HS-27A (cell line): Measurements from ENCODE around the gene ANKH.

Source experiments
- DNase-seq: peaks from one replicate; pipeline ENCODE4 v3.0.0-alpha.2; 2012; ENCODE audit warnings: low read depth, missing footprints

Gene ANKH

DNA sequence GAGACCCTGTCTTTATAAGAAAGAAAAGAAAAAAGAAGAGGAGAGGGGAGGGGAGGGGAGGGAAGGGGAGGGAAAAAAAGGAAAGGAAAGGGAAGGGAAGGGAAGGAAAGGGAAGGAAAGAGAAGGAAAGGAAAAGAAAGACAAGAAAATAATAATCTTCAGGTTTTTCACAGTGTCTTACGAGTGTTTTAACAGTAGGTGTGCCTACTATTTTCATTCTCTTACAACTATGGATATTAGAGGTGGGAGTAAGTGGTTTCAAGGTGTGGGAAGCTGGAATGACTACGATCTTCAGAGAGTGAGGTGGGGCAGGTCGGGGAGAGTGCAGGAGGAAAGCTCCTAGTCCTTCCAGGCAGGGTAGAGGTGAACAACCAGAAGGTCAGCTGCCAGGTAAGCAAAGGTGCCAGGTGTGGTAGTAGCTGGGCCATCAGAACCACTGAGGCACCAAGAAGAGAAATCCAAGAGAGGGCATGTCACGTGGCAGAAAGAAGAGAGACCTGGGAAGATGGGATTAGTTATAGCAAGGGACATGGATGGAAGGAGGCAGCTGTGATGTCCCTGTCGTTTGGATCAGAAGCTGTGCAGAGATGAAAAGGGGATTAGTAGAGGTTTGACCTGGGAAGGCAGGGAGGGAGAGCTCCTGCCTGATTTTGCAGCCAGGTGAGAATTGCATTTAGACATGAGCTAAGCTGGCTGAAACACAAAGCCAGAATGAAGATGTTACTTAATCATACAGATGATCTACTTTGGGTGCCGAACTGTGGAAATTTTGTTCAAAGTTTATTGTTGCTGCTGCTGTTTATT, 111.6 kb downstream of the ANKH start:
- DNase-seq, result no peak

DNA sequence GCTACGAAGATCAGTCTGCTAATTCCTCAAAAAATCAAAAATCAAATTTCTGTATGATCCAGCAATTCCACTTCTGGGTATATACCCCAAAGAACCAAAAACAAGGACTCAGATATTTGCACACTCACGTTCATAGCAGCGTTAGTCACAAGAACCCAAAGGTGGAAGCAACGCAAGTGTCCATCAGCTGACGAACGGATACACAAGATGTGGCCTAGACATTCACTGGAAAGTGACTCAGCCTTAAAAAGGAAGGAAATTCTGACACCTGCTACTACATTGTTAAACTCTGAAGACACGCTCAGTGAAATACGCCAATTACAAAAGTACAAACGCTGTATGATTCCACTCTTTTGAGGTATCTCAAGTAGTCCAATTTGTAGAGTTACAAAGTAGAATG, 113.7 kb downstream of the ANKH start:
- DNase-seq, result no peak

DNA sequence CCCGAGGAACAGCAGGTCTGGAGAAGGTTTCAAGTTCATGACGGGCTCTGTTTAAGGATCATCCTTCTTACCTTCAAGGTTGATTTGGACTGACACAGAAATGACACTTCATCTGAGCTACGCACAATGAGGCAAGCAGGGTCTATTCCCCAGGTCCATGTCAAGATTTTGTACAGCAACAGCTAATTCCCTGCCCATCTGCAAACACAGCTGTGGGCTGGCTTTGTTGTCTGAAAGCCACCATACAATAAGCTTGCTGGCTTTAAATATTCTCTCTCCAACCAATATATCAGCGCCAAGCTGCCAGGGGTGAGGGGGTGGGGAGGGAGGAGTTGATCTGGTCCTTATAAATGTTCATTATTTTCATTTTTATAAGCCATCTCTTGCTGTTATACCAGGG, 115.1 kb downstream of the ANKH start:
- DNase-seq, result no peak

DNA sequence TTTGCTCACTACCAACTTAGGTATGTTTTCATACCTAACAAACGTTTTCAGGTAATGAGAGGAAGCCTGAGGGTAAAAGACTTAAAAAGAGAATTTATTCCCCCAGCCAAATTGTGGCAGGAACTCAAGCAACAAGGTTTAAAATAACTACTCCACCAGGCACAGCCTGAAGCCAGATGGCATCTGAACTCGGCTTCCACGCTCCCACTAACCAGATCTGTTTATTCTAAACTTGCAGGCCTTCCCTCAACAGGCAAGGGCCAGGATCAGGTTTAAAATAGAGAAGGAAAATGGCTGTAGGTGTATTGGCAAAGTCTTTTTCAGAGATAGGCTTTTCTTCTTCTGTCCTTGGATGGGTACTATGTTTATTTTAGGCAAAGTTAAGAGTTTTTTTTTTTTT, 117.6 kb downstream of the ANKH start:
- no peak for DNase-seq

DNA sequence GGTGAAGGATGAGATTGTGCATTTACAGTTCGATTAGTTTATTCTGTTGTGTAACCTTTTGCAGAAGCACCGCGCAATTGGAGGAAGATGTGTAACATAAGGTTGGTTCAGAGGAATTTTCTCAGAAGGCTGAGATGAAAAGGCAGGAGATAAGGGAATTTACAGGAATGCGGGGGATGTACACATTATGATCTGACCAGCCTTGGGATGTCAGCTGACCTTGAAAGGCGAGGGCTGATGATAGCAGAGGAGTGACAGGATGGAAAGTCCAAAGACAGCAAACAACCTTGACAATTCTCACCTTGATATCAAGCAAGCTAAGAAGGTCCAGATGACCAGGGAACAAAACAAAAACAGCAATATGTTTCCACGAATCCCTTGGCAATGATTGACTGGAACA, 118.3 kb downstream of the ANKH start:
- DNase-seq, result no peak

DNA sequence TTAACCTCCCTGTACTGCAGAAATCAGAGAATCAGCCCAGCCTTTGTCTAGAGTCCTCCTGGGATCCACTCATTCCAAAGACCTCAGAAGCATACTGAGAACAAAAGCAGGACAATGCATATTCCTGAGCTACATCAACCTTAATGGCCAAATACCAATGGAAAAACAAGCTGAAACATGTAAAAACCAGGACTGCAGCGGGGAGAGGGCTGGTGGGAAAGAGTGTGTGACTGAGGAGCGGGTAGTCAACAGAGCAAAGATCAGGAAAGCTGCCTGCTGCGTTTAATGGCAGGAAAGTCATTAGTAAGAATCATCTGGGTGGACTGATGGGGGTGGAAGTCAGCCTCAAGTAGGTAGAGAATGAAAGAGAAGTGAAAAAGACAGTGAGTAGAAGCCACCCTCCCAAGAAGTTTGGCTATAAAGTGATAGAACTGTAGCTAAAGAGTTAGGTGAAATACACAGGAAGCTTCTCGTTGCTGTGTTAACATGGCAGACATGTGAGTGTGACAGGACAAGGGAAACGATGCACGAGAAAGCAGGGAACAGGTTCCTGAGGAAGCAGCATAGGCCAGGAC, 119.0 kb downstream of the ANKH start:
- DNase-seq, result no peak

DNA sequence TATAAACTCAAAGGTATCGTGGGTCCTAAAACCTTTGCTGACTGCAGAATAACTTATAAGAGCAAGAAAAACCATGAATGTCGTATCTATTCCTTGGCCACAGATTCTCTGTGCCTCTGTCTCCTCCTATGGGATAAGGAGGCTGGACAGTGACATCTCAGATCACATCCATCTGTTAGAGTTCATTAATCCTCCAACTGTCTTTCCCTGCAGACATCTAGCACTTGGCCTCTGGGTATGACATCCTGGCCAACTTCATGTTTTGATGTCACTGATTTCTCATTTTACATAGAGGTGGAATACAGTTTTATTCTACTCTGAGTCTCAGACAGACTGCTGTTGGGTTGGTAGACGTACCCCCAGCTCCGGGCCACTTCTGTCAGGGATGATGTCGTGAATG, 120.9 kb downstream of the ANKH start:
- DNase-seq, result no peak

DNA sequence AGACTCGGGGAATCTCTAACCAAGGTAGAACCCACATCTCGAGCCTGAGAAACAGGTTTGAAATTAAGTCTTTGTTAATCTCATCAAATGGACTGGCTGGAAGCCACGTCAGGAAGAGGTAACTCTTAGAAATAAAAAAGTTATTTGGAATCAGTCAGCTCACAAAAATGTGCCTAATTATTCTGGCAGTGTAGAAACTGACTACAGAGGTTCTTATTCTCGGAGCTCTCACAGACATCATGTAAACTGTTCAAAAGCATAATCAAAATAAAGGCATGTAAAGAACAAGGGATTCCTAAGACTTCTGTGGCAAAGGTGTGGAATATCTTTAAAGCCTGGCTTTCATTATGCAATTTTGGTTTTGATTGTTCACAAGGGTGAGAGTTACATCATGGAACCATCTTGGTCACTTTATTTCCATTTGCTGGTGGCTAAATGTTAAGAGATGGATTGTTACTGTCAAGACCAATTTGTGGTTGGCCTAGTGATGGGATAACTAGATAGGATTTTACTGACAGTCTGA, 121.9 kb downstream of the ANKH start:
- DNase-seq, result no peak

DNA sequence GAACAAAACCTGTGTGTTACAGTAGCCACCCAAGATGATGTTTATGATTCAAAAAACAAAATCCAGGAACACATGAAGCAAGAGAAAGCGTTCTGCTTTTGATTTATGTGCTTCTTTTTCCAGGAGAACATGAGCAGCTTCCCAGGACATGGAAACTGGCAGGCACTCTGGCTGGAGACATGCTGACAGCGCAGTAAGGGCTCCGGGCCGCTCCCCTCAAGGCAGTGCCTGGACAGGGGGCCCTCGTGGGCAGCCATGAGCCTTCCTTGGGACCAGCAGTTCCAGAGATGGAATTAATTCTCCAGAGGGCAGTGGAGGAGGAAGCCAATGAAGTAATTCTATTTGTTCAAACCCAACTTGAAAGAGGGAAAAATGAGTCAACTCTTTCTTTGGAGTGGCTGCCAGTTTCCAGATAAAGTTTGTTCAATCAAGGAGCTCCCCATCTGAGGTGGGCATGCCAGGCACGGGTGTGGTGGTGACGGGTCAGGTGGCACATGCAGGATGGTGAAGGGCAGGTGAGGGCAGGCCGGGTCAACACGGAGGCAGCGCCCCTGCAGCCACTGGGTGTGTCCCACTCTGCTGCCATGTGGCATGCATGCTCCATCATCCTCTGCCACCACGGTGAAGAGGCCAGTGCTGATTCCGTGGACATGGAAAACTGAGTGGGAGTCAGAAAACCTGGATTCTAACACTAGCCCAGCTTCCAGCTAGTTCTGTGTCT, 123.2 kb downstream of the ANKH start:
- DNase-seq, result no peak

DNA sequence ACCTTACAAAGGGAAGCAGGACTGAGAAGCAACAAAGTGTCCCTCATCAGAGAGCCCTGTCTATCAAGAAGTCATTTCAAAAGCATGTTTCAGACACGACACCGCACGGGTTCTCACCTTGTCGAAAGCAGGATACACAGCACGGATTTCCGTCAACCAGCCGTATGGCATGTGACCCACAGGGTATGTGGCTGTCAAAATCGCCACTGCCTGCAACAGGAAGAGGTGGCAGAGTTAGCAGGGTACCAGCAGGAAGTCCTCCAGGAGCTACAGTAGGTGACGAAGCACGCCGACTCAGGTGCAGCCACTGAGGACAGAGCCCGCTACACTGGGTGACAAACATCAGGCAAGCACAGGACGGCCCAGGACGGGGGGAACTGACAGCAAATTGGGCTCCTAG, 125.8 kb downstream of the ANKH start:
- DNase-seq, result no peak

DNA sequence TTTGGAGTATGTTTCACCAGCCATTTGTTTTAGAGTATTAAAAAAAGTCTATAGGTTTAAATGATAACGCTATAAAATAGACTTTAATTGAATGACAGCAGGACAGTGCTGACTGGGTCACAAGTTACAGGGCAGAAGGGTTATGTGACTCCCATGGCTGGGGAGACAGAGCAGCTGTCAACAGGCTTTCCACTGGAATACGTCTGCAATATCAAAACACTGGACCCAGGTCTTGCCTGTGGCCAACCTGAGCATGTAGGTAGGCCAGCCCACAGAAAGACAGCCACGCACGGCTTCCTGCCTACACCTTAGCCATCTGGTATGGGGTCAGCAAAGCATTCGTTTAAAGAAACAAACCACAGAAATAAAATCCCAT, 126.4 kb downstream of the ANKH start:
- no peak for DNase-seq

DNA sequence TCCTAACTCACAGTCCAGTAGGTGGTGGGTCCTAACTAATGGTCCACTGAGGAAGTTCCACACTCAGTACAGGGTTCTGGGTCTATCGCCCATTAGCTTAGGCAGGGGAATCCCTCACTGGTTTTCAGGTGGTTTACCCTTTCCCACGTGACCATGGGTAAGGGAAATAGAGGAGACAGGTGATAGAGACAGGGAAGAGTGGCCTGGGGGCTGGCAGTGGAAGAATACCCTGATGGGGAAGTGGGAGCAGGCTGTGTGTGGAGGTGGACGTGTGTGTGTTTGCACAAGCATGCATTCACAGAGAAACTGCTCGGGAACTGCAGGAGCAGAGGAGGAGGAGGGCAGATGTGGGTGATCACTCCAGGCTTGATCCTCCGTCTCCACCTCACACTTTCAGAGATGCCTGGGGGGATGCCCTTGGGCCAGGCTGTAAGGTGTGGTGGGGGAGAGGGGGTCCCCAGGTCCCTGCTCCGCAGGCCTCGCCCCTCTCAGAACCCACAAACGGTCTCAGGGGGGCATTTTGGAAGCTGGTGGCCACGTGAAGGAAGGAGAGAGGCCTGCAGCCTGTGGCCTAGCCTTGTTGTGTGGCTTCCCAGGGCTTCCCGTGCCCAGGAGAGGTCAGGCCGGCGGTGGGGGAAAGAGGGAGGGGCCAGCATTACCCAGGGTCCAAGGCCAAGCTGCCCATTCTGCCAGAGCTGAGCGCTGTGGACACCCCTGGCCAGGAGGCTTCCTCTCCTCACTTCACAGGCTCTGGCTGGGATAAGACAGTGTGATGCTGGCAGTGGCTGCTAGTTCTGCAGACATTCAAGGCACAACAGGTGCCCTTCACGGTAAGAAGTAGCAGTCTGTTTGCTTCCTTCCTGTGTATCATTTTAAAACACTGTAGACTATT, 127.0 kb downstream of the ANKH start:
- DNase-seq, result no peak

DNA sequence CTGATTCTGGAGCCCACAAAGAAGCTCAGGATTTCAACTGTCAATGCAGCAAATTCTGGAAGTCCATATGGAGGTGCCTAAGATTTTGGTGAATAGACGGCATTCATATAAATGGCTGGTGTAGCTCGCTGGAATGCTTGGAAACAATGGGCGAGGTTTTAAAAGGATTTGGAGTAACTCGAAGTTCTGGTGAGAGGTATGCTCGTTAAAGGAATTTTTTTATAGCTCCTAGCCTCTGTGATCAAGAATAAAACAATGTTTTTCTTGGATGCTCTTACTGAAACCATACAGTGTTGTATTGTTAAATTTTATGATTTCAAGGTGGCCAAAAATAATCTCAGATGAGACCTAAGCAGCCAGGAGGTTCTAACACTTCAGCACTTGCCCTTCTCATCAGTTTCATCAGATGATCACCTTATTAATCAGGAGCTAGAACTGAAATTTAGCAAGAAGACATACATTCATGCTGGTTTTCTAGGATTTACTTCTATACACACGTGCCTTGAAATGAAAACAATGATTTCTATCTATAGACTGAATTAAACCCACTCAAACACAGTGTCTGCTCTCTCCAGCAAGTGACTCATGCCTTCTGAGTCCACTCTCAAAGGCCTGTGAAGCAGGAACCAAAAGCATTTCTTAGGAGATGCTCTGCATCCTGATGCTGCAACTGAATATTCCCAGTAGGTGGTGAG, 127.8 kb downstream of the ANKH start:
- no peak for DNase-seq

DNA sequence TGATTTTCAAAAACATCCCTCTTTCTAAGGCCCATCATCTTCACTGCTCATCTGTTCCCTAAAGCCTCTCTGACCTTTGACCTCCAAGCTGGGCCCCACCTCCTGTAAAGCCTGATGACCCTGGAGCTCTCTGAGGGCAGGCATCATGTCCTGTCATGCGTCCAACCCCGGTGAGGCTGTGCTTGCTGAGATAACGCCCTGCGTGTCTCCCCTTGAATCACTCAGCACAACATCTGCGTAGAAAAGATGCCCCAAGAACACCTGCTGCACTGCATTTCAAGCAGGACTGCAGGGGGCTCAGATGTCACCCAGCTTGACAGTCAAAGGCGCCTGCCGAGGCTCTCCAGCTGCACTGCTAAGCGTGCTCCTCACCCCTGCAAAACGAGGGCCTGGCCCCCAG, 129.1 kb downstream of the ANKH start:
- DNase-seq, result no peak

DNA sequence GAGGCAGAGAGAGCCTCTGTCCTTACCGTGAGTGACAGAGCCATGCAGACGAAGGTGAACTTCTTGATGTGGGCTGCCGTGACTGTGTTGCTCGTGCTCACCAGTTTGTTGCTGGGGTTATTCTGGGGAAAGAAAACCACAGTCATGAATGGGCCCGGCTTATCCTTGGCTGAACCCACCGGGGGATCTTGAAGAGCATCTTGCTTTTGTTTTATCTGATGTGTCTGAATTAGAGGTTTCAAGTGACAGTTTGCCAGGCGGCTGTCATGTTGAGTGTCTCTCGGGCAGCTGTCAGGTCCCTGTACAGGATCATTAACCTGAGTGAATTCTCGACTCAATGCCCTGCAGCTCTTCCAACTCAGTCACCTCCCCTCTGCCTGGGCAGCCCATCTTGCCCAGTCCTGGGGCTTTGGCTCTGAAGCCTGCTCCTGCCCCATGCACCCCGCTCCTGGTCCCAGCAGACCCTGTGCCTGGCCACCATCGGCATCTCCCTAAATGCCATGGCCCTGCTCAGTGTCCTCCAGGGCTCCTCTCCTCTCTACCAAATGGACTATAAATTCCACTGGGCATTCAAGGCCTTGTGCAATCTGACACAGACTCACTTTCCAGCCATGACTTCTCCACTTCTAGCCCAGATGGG, 129.7 kb downstream of the ANKH start:
- no peak for DNase-seq

DNA sequence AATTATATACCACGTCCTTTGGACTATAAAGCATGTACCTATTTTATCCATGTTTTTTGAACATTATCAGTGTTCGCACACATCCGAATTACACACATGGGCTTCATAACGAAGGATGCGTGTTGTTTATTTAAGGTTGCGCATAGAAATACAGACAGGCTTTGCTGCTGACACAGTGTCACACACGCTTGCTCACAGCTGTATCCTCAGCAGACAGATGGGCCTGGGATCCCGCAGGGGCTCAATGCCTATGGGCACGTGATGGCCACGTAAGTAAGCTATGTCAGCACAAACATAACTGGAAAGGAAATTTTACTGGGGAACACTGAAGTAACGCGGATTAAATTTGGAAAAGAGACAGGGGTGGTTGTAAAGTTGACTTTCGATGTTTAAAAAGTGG, 130.4 kb downstream of the ANKH start:
- DNase-seq, result no peak

DNA sequence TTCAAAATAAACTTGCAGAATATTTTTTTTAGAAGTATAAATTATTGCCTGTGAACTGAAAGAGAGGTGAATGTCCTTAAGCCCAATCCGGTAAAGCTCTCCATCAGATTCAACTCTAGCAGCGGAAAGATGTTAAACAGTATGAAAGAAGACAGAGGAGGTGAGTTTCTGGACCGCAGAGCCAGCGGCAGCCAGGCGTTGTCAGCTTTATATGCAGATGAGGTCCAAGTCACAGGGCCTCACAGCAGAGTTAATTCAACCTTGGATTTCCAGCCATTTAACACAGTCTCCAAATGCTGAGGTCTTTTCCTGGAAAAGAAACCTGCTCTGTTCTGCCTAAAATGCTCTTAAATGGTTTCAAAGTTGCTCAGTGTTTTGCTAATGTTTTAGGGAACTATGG, 131.6 kb downstream of the ANKH start:
- no peak for DNase-seq

DNA sequence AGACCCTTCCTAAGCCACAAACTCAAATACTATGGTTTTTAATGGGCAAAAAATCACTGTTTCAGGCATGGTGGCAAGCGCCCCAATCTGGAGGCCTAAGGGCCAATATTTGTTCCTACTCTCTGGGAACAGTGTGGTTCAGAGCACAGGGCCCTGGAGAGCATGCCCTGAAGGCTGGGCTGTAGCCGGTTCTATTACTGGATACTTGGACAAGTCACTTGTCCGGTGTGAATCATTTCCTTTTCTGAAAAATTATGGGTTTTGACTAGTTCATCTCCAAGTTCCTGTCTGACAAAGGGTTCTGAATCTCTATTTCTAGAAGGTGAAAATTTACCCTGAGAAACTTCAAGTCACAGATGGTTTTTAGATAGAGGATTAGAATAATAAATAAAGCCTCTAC, 132.0 kb downstream of the ANKH start:
- DNase-seq, result no peak

DNA sequence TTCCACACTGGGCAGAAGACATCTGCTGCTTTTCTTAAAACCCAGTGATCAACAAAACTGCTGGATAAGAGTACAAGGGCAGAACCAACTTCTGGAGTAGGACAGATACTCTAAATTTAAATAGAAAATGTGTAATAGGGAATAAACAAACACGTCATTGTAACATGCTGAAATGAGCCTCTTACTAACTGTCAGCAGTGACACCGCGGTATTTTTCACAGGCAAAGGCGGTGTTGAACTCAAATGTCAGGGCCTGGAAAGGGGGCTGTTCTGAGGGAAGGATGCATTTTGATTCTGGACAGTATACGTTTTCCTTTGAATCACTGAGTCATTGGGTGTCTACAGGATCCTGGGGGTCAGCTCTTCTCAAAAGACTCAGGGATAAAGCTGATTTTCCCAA, 133.5 kb downstream of the ANKH start:
- DNase-seq, result no peak

DNA sequence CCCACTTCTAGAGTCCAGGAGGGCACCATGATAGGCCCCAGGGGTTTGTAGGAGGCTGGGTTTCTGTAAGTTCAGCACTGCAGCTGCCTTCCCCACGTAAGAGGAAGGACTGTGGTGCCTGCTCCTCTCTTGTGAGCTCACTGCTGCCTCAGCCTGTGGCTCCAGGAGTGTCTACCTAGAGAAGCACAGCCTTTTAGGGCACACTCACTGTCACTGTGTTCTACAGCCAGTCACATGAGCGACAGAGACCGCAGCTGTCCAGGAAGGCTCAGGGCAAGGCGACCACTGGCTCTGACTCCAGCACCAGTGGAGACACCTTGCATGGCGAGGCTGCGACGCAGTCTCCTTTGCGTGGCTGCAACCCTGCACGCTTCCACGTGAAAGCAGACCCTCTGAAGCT, 134.3 kb downstream of the ANKH start:
- no peak for DNase-seq

DNA sequence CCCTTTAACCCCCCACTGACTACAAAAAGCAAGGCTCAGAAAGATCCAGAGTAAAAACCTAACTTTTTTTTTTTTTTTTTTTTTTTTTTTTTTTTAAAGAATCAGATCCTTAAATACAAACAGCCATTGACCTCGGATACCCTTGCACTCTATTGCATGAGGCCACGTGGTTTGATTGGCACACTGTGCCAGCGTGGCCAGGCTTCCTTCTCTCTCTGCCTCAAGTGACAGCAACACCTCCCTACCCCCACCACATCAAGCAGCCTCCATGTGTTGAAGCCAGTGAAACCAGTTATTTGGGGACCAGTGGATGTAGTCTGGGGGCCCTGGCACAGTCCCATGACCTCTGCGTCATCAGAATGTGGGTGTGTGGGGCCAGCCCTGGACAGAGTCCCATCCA, 135.6 kb downstream of the ANKH start:
- DNase-seq, result no peak
